GM18858 (cell line): ENCODE measurements around the gene ATXN10.
"Not testable (repeated sequence)": the region's sequence is repeated elsewhere in the genome, so short reads cannot be mapped to it uniquely, and the experiment has no call there.

Source experiments
- ATAC-seq: cut with Tn5 transposase; IDR thresholded peaks from one replicate; pipeline ENCODE4 v1.9.1; 2021; ENCODE audit not compliant: unreplicated experiment

ATXN10 gene

GRCh38 chr22:45676024-45676423, 4.4 kb downstream of the ATXN10 start:
- no peak for ATAC-seq

DNA sequence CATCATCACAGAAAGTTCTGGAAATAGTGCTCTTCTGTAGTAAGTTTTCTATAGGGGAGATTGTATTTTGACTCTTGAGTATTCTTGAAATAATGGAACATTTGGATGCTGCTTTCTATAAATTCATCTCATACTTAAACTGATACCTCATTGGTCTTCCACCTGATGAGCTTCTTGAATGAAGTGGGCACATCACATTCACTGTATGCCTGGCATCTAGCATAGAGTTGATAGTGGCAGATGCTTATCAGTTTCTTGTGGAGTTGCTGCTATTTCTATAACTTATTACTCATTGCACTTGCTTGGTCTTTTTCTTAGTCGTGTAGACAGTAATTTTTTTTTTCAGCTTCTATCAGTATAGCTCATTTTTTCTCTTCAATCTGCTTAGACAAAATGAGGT, 5.4 kb downstream of the ATXN10 start:
- ATAC-seq = no peak

GRCh38 chr22:45678961-45679912, 7.6 kb downstream of the ATXN10 start:
- ATAC-seq = no peak

DNA sequence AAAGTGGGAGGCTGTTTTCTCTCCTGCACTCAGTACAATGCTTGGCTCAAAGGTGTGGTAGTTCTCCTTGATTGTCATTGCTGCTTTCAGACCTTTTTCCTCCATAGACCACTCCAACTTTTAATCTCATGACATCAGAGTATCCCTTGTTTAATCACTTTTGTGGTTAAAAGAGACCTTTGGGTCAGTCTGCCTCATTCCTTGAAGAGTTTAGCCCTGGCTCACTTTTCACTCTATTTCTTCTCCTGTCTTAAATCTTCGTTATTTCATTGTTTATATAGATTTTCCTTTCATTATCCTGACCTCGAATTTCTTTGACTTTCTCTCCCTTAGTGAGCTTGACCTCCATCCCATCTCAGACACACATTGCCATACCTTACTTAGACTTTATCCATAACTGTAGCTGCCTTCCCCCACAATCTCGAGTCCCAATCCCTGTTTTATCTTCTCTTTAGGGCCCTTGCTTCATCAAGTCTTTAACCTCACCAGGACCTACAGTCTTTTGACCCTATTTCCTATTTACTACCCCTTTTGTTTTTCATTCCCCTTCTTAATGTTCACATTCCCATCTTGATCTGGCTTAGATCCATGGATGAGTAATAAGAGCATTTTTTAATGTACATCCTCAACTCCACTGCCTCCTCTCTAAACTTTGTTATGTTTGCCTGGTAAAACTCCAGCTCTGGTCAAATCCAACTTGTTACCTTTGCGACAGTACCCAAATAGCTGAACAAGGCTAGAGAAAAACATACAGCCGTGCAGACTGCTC, 9.5 kb downstream of the ATXN10 start:
- ATAC-seq = no peak

GRCh38 chr22:45682064-45682463, 10.4 kb downstream of the ATXN10 start:
- ATAC-seq = no peak

- not testable (repeated sequence) for ATAC-seq
Observed at GRCh38 chr22:45682773-45683172, 11.1 kb downstream of the ATXN10 start.

GRCh38 chr22:45683248-45683647, 11.6 kb downstream of the ATXN10 start:
- no peak for ATAC-seq

- no peak for ATAC-seq
Observed at GRCh38 chr22:45683680-45684079, 12.0 kb downstream of the ATXN10 start.

DNA sequence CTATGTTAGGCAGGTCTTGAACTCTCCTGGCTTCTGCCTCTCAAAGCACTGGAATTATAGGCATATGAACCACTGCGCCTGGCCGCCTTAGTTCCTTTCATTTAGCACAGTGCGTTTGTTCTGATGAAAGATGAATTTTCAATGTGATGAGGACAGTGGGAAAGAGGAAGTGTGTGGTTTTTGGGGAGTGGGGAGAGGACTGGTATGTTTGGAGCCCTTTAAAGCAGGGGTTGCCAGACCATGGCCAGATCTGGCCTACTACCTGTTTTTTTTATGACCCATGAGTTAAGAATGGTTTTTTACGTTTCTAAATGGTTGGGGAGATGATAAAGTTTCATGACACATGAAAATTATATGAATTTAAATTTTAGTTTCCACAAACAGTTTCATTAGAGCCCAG, 12.5 kb downstream of the ATXN10 start:
- ATAC-seq = no peak

- no peak for ATAC-seq
Observed at GRCh38 chr22:45684752-45685574, 13.3 kb downstream of the ATXN10 start.

DNA sequence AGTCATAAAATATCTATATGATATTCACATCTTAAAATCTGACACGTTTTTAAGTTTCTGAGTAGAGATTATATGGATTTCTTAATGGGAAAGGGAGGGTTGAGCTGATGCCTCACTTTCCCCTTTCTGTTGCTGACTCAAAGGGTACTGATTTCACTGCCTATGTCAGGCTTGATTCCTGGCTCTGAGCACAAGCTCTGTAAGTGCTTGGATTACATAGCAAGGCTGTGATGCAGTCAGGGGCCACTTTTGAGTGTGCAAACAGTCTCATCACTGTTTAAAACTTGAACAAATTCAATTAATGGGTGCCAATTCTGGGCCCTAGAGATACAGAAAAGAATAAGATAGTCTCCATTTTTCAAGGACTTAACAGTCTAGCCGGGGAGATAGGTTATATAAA, 14.4 kb downstream of the ATXN10 start:
- no peak for ATAC-seq

DNA sequence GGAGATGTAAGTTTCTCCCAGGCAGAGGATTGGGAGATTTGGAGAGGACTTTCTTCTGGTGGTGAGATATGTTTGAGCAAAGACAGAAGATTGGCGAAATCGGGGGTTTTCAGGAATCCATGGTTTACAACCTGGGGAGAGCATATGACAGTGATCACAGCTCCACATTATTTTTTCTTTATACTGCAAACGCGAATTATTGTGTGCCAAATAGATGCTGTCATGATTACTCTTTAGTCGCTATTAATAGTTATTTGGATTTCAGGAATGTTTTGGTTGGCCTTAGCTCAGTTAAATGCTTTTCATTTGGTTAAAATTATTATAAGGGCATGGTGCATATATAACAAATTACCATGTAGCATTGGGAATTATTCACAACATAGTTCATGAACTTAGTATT, 15.2 kb downstream of the ATXN10 start:
- ATAC-seq = no peak

DNA sequence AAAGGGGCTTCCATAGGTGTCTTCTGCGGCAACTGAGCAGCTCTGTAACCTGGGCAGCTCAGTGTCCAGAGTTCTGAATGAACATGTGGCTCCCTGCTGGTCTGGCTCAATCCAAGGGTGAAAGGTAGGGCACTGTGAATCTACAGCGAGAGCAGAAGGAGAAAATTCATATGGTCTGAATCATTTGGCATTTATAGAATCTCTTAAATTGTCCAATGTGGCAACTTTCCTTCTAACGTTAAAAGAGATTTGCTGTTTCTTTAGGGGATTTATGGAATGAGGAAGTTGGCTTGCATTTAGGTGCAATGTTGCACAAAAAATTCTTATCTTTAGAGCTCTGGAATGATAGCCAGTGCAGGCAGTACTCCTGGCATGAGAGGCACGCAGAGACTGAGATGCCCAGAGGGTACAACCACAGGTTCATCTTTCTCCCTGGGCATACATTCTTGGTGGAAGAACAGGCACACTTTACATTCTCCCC, 17.0 kb downstream of the ATXN10 start:
- no peak for ATAC-seq

- no peak for ATAC-seq
Observed at GRCh38 chr22:45689211-45689610, 17.6 kb downstream of the ATXN10 start.

GRCh38 chr22:45690008-45690407, 18.4 kb downstream of the ATXN10 start:
- no peak for ATAC-seq

DNA sequence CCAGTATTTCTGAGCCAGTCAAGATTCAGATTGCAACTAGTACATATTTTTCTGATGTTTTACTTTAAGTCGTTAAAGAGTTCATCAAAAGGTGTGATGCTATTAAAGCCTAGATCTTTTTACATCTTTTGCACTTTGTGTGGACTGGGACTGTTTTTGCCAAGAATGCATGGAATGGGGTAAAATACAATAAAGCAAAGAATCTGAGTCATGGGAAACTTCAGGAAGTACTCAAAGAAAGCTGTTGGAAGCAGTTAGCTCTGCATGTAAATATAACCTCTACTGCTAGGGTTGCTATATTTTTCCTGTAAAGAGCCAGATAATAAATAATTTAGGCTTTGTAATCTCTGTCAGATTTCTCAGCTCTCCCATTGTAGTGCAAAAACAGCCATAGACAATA, 20.9 kb downstream of the ATXN10 start:
- ATAC-seq = no peak

DNA sequence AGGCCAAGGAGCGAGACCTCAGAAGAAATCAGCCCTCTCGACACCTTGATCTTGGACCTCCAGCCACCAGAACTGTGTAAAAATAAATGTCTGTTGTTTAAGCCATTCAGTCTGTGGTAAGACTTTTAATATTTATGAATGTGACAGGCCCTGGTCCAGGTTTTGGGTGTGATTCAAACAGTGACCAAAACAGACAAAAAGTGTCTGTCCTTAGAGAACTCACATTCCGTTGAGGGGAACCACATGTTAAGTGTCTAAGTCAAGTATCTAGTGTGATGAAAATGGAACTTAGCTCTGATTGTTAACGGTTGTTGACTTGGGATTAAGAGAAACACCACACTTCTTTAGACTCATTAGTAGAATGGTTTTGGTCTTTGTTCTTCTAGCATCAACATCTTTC, 22.2 kb downstream of the ATXN10 start:
- no peak for ATAC-seq

DNA sequence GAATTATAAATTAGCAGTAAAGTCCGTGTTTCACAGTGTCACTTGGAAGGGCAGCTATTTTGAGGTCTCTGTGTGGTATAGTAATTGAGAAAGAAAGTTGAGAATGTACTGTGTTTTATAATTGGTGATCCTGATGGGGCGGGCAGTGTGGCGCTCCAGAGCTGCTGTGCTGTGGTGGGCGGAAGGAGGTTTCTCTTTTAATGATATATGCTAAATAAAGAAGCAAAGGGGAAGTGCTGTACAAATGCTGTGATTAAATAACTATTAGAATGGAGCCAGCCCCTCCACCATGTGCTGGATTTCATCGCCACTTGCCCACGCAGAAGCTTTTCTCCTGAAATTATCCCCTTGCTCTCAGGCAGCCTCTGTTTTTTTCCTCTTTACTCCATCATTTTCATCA, 24.6 kb downstream of the ATXN10 start:
- ATAC-seq = no peak

DNA sequence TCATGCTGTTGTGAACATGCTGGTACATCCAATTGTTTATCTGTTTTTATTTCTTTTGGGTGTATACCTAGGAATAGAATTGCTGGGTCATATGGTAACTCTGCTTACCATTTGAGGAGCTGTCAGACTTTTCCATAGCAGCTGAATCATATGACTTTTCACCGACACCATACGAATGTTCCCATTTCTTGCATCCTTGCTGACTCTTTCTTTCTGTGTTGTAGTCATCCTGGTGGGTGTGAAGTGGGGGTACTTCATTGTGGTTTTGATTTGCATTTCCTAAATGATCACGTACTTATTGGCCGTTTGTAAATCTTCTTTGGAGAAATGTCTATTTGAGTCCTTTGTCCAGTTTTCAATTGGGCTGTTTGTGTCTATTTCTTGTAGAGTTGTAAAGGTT, 26.5 kb downstream of the ATXN10 start:
- no peak for ATAC-seq

DNA sequence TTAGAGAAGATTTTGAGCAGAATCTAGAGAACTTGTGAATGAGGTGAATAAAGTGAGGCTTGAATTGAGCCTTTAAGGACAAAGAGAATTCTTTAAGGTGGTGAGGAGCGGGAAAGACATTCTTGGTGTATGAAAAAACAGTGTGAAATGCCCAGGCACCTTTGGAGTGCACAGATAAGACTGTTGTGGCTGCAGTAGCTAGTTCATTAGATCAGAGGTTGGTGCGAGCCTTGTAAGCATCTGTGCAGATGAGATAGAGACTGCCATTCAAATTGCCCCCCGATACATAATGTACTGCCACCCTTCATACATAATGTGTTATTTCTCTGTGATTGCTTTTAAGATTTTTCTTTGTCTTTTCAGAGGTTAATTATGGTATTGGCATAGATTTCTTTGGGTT, 31.3 kb downstream of the ATXN10 start:
- ATAC-seq = no peak

GRCh38 chr22:45703758-45704157, 32.1 kb downstream of the ATXN10 start:
- ATAC-seq = no peak
